ENCODE data around the gene ASB6.

The ASB6 gene

GRCh38 chr9:129614932-129615331 lies 27.0 kb downstream of the ASB6 start:
- TF ChIP-seq CTCF (conservative IDR thresholded peaks at IDR 0.05; ENCODE audit: control insufficient read depth, insufficient read depth, low read depth, low read length) = no peak
- H3K4me3 ChIP-seq (ENCODE audit: control insufficient read depth, low read depth, low read length) = no peak overlapping the region
- no peak for DNase-seq (ENCODE audit: low read depth)

- TF ChIP-seq CTCF (conservative IDR thresholded peaks at IDR 0.05; ENCODE audit: control insufficient read depth, insufficient read depth, low read depth, low read length) = no peak
- H3K4me3 ChIP-seq (ENCODE audit: control insufficient read depth, low read depth, low read length) = no peak overlapping the region
- no peak for DNase-seq (ENCODE audit: low read depth)
Observed at GRCh38 chr9:129613520-129614175, 28.3 kb downstream of the ASB6 start.

- H3K4me3 ChIP-seq (ENCODE audit: control insufficient read depth, low read depth, low read length) = no peak overlapping the region
Observed at GRCh38 chr9:129612815-129613519, 29.0 kb downstream of the ASB6 start.

GRCh38 chr9:129612123-129612522 lies 29.8 kb downstream of the ASB6 start:
- no peak for DNase-seq (ENCODE audit: low read depth)
- no peak for TF ChIP-seq CTCF (conservative IDR thresholded peaks at IDR 0.05; ENCODE audit: control insufficient read depth, insufficient read depth, low read depth, low read length)
- H3K4me3 ChIP-seq (ENCODE audit: control insufficient read depth, low read depth, low read length) = no peak overlapping the region

More at GRCh38 chr9:129612815-129613519, 29.0 kb downstream of the ASB6 start:
- no peak for TF ChIP-seq CTCF (conservative IDR thresholded peaks at IDR 0.05; ENCODE audit: control insufficient read depth, insufficient read depth, low read depth, low read length)
- no peak for DNase-seq (ENCODE audit: low read depth)

GRCh38 chr9:129611307-129611800 lies 30.6 kb downstream of the ASB6 start:
- H3K4me3 ChIP-seq (ENCODE audit: control insufficient read depth, low read depth, low read length) = peak overlapping the region; percentile 53
- no peak for DNase-seq (ENCODE audit: low read depth)
- TF ChIP-seq CTCF (conservative IDR thresholded peaks at IDR 0.05; ENCODE audit: control insufficient read depth, insufficient read depth, low read depth, low read length) = no peak

GRCh38 chr9:129610473-129611306 lies 31.3 kb downstream of the ASB6 start:
- no peak for DNase-seq (ENCODE audit: low read depth)
- H3K4me3 ChIP-seq (ENCODE audit: control insufficient read depth, low read depth, low read length) = peak overlapping the region; percentile 53
- peak; percentile 71 for TF ChIP-seq CTCF (conservative IDR thresholded peaks at IDR 0.05; ENCODE audit: control insufficient read depth, insufficient read depth, low read depth, low read length)

Data from fibroblast of mammary gland (primary cell).